Activated naive CD4-positive, alpha-beta T cell treated with anti-CD3 and anti-CD28 coated beads, Interleukin-2, amount 10 ng/mL, durations not matched to agents 7 days and 5 days (primary cell): ENCODE data around the gene TMEM270.
"Not testable (repeated sequence)": the region's sequence is repeated elsewhere in the genome, so short reads cannot be mapped to it uniquely, and the experiment has no call there.

Source experiments
- CTCF ChIA-PET: fragments of 350-600 bp; sonication (Branson Sonifier 250); formaldehyde crosslinking; loops from one replicate; lab custom pipeline; 2021; ENCODE audit warnings: antibody characterized with exemption; lab: Charles Lee
- DNase-seq: peaks from one replicate; pipeline ENCODE4 v3.0.0-alpha.2; 2020
- H3K27ac Mint-ChIP-seq: one replicate; pipeline ENCODE4 v1.8.0; 2021; ENCODE audit warnings: mild to moderate bottlenecking, moderate library complexity, mixed read lengths
- H3K27me3 Mint-ChIP-seq: one replicate; pipeline ENCODE4 v1.8.0; 2021; ENCODE audit warnings: mild to moderate bottlenecking, mixed read lengths
- H3K36me3 Mint-ChIP-seq: one replicate; pipeline ENCODE4 v1.8.0; 2021; ENCODE audit warnings: mixed read lengths
- H3K4me1 Mint-ChIP-seq: one replicate; pipeline ENCODE4 v1.8.0; 2021; ENCODE audit warnings: mixed read lengths
- H3K4me3 Mint-ChIP-seq: one replicate; pipeline ENCODE4 v1.8.0; 2021; ENCODE audit warnings: mild to moderate bottlenecking, moderate library complexity, mixed read lengths
- H3K9me3 Mint-ChIP-seq: one replicate; pipeline ENCODE4 v1.8.0; 2021; ENCODE audit warnings: mixed read lengths

TMEM270 gene

DNA sequence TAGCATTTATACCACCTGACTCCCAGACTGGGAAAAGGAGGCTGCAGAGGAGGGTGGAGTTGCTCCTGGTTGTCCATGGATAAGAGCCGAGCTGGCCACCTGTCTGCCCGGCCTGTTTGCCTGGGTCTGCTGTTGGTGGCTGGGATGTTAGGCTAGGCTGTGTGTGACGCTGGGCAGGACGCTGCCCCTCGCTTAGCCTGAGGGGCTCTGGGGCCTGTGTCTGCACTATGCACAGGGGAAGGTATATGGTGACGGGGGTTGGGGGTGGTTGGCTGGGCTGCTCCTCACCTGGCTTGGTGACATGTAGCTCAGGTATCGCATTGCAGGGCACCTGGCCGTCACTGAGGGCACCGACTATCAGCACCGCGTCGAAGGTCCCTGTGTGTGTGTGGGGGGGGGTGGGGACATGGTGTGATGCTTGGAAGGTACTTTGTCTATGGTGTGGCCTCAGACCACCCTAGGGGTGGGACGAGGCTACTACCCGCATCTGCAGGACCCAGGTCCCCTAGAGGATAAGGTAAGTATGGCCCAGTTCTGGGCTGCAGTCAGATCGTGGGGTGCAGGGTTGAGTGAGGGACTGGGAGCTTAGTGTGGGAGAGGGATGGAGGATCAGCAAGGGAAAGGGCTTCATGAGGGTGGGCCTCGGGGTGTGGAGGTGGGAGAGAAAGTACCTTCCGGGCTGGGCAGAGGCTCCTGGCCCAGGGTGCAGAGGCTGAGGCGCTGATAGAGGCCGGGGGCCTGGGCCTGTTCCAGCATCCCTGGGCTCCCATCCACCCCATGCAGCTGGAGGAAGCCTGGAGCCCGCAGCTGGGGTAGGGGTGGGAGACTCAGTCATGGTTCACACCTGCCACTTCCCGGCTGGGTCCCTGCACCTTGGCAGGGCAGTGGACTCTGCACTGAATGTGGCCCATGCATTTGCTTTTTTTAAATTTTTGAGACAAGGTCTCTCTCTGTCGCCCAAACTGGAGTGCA is 20.9 kb upstream of the TMEM270 start:
- no peak for DNase-seq
- Mint-ChIP-seq H3K27ac (no peak overlapping the region), H3K27me3 (peaks cover 18% of the 10 kb centered on the region), H3K4me3 (no peak overlapping the region), H3K36me3 (no peaks in the 10 kb centered on the region), H3K9me3 (no peaks in the 10 kb centered on the region), H3K4me1 (peaks cover 21% of the 10 kb centered on the region)
- CTCF ChIA-PET: interaction anchor here (0.7 kb wide), 1 partner anchor 120 kb away, joined by 3 read pairs; no protein-coding TSS in a partner anchor

DNA sequence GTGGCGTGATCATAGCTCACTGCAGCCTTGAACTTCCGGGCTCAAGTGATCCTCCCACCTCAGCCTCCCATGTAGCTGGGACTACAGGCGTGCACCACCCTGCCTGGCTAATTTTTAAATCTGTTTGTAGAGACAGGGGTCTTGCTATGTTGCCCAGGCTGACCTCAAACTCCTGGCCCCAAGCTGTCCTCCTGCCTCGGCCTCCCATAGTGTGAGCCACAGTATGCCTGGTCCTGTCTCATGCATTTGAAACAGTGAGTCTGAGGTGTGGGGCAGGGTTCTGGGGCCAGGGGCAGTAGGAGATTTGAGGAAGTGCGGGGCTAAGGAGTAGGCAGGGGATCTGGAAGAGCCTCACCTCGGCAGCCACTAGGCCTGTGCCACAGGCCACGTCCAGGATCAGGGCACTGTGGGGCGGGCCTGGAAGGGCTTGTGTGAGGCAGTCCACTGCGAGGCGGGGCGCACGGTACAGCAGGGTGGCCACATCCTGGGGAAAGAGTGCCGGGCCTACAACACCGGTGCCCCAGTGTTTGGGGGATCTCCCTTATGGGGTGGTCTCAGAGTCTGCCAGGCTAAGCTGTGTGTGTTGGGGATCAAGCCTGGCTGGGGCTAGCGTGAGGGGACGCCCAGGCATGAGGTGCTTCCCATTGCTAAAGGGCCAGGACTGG is 20.1 kb upstream of the TMEM270 start:
- H3K9me3 Mint-ChIP-seq: no peaks in the 10 kb centered on the region
- H3K36me3 Mint-ChIP-seq: no peaks in the 10 kb centered on the region
- CTCF ChIA-PET: no interaction called here
- H3K4me1 Mint-ChIP-seq: peaks cover 21% of the 10 kb centered on the region
- H3K27me3 Mint-ChIP-seq: peaks cover 20% of the 10 kb centered on the region
- peak overlapping the region; percentile 34 for H3K4me3 Mint-ChIP-seq
- no peak for DNase-seq
- no peak overlapping the region for H3K27ac Mint-ChIP-seq

DNA sequence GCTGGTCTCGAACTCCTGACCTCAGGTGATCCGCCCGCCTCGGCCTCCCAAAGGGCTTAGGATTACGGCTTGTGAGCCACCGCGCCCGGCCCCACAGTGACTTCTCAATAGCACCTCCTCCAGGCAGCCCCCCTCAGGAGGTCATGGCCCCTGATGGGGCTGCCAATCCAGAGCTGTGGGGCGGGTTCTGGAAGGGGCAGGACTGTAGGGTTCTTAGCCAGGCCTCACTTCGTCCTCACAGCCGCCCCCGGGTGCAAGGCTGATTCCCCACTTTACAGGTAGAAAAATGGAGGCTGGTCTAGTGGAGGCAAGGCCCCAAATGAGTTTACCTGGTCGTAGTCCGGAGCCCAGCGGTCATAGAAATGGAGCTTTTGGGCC is 19.3 kb upstream of the TMEM270 start:
- peaks cover 20% of the 10 kb centered on the region for H3K27me3 Mint-ChIP-seq
- CTCF ChIA-PET: no interaction called here
- no peaks in the 10 kb centered on the region for H3K36me3 Mint-ChIP-seq
- peak overlapping the region; percentile 79 for H3K4me3 Mint-ChIP-seq
- H3K9me3 Mint-ChIP-seq: no peaks in the 10 kb centered on the region
- H3K27ac Mint-ChIP-seq: no peak overlapping the region
- DNase-seq: no peak
- H3K4me1 Mint-ChIP-seq: peaks cover 21% of the 10 kb centered on the region

DNA sequence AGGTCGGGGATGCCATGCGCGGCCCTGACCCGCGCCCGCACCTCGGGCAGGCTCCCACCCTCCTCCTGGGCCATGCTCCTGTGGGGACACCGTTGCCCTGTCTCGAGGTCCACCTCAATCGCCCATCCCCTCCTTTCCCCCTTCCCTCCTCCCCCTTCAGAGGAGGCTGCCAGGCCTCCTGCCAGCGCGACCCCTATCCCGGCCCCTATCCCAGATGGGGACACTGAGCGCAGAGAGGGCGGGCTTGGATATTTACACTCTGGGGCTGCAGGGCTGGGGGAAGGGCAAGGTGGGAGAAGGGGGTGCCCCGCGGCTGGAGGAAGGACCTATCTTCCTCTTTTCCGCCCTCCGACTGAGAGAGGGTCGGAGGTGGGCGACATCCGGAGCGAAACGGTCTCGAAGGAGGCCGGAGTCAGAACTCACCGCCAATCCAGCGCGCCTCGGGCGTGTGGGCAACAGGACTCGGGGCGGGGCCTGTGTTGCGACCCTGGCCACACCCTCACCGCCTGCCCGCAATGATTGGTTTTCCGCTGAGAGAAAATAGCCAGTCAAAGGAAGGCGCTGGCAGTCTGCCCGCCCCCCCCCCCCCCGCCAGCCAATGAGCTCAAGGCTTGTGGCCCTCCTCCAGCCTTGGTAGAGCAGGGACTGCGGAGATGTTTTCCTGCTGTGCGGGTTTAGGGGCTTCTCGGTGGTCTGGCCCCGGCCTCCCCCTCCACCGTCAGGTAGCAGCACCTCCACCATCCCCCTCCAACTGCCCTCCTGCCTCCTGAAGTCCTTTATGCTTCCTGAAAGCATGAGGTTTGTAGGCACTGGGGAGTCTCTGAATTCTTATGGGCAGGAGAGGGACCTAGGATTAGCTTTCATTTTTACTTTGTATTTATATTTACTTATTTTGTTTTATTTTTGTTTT is 18.6 kb upstream of the TMEM270 start, which contains the start of gene METTL27:
TSS of gene METTL27 (minus strand) at position 450 of the 910 bp plus-strand sequence. CDS start at position 74, 376 bp downstream.
- CTCF ChIA-PET: interaction anchor here (0.8 kb wide), 1 partner anchor 12 kb away, joined by 4 read pairs; no protein-coding TSS in a partner anchor
- Mint-ChIP-seq H3K9me3 (no peaks in the 10 kb centered on the region), H3K36me3 (no peaks in the 10 kb centered on the region), H3K4me3 (peak within 1 kb of the TSS; percentile 79), H3K4me1 (peaks cover 21% of the 10 kb centered on the region), H3K27me3 (peaks cover 20% of the 10 kb centered on the region), H3K27ac (peak within 1 kb of the TSS; percentile 62)
- peak; percentile 96 for DNase-seq

DNA sequence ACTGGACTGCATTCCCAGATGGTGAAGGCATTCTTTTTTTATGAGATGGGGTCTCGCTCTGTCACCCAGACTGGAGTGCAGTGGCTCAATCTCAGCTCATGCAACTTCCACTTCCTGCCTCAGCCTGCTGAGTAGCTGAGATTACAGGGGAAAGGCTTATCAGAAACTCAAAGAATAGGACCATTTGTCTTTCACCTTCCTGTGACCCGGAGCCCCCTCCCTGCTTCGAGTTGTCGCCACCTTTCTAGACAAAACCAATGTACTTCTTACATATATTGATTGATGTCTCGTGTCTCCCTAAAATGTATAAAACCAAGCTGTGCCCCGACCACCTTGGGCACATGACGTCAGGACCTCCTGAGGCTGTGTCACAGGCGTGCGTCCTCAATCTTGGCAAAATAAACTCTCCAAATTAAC is 16.8 kb upstream of the TMEM270 start:
- Mint-ChIP-seq H3K36me3 (no peaks in the 10 kb centered on the region), H3K27me3 (peaks cover 26% of the 10 kb centered on the region), H3K27ac (no peak overlapping the region), H3K4me1 (peaks cover 16% of the 10 kb centered on the region), H3K4me3 (peak overlapping the region; percentile 2), H3K9me3 (no peaks in the 10 kb centered on the region)
- DNase-seq: no peak
- CTCF ChIA-PET: interaction anchor here (1.4 kb wide), 1 partner anchor 11 kb away, joined by 6 read pairs; no protein-coding TSS in a partner anchor

DNA sequence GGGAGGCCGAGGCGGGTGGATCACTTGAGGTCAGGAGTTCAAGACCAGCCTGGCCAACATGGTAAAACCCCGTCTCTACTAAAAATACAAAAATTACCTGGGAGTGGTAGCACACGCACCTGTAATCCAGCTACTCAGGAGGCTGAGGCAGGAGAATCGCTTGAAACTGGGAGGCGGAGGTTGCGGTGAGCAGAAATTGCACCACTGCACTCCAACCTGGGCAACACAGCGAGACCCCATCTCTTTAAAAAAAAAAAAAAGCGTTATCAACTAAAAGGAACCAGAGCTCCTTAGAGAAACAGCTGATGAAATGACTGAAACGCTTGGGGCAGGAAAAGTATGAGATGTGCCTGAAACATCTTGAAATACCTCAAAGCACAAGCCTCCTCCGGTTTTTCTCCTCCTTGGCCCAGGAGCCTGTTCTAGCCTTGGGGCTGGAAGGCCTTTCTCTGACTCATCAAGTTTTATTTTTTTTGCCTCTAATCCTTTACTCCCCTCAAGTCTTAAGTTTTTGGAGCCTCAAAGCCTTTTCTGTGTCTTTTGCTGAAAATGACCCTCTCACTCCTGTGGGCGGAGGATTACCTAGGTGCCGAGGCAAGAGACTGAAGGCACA is 16.0 kb upstream of the TMEM270 start:
- Mint-ChIP-seq H3K9me3 (no peaks in the 10 kb centered on the region), H3K27ac (no peak overlapping the region), H3K4me3 (no peak overlapping the region), H3K4me1 (peaks cover 16% of the 10 kb centered on the region), H3K36me3 (no peaks in the 10 kb centered on the region), H3K27me3 (peaks cover 34% of the 10 kb centered on the region)
- DNase-seq: no peak
- CTCF ChIA-PET: interaction anchor here (1.4 kb wide), 1 partner anchor 10 kb away, joined by 6 read pairs; no protein-coding TSS in a partner anchor

DNA sequence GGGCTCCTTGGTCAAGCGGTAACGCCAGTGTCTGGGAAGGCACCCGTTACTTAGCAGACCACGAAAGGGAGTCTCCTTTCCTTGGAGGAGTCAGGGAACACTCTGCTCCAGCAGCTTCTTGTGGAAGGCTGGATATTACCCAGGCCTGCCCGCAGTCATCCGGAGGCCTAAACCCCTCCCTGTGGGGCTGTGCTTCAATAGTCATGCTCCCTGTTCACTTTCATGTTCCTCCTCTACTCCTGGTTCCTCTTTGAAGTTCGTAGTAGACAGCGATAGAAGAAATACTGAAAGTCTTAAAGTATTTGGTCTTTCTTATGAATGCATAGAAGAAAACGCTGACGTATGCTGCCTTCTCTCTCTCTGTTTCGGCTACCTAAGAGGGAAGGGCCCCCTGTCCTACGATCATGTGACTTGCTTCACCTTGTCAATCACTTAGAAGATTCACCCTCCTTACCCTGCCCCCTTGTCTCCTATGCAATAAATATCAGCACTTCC is 15.2 kb upstream of the TMEM270 start:
- H3K27ac Mint-ChIP-seq, H3K36me3 Mint-ChIP-seq, DNase-seq, H3K9me3 Mint-ChIP-seq, H3K4me3 Mint-ChIP-seq, CTCF ChIA-PET: not testable (repeated sequence)
- Mint-ChIP-seq H3K4me1 (peaks cover 19% of the 10 kb centered on the region), H3K27me3 (peaks cover 42% of the 10 kb centered on the region)

DNA sequence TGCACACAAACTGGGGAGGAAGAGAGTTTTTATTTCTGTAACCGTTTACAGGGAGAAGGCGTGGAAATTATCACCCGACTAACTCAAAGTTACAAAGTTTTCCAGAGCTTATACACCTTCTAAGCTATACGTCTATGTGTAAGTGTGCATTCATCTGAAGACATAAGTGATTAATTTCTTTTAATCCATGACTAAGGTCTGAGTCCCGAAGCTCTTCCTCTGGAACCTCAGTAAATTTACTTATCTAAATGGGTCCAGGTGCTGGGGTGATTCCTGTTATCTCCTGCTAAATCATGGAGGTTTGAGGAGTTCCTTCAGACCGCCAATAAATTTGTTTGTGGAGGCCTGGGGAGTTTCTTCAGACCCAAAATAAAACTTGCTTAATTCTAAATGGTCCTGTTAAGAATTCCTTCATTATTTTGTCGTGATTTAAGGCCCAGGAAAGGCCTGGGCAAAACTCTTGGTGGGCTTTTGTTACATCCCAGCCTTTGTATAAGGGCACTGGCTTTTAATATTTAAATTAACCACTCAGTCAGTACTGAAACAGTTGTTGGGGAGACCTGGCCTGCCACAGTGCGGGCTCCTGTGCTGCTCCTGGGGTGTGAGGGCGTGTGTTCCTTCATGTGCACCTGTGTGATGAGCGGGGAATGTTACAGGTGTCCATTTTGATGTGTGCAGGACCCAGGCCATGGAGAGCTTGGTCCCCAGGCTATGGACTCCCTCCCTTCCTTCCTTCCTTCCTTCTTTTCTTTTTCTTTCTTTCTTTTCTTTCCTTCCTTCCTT is 12.8 kb upstream of the TMEM270 start:
- Mint-ChIP-seq H3K27ac (no peak overlapping the region), H3K4me3 (no peak overlapping the region), H3K36me3 (no peaks in the 10 kb centered on the region), H3K9me3 (no peaks in the 10 kb centered on the region), H3K4me1 (peaks cover 24% of the 10 kb centered on the region), H3K27me3 (peaks cover 56% of the 10 kb centered on the region)
- no peak for DNase-seq
- CTCF ChIA-PET: interaction anchor here (1.0 to 1.5 kb wide), 3 partner anchors 8 to 36 kb away, joined by 3 to 4 read pairs (median 4); no protein-coding TSS in a partner anchor

DNA sequence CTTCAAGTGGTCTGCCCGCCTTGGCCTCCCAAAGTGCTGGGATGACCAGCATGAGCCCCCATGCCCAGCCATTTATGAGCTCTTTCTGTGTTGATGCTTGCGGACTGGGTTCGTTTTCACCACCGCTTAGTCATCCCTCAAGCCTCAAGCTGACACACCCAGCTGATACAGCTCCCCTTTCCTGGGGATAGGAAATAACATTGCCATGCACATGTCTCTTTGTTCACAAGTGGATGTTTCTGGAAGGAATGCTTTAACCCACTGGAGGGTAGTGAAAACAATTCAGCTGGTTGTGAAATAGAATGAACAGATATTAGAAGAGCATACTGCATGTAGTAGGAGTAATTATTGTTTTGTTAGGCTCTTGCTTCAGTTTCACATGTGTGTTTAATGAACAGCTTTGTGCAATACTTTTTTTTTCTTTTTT is 10.2 kb upstream of the TMEM270 start:
- DNase-seq: no peak
- CTCF ChIA-PET: interaction anchor here (0.6 to 1.2 kb wide), 3 partner anchors 111 to 244 kb away, joined by 3 to 5 read pairs (median 3); no protein-coding TSS in a partner anchor
- Mint-ChIP-seq H3K27me3 (peaks cover 65% of the 10 kb centered on the region), H3K36me3 (no peaks in the 10 kb centered on the region), H3K9me3 (no peaks in the 10 kb centered on the region), H3K4me1 (peaks cover 22% of the 10 kb centered on the region), H3K4me3 (no peak overlapping the region), H3K27ac (no peak overlapping the region)

DNA sequence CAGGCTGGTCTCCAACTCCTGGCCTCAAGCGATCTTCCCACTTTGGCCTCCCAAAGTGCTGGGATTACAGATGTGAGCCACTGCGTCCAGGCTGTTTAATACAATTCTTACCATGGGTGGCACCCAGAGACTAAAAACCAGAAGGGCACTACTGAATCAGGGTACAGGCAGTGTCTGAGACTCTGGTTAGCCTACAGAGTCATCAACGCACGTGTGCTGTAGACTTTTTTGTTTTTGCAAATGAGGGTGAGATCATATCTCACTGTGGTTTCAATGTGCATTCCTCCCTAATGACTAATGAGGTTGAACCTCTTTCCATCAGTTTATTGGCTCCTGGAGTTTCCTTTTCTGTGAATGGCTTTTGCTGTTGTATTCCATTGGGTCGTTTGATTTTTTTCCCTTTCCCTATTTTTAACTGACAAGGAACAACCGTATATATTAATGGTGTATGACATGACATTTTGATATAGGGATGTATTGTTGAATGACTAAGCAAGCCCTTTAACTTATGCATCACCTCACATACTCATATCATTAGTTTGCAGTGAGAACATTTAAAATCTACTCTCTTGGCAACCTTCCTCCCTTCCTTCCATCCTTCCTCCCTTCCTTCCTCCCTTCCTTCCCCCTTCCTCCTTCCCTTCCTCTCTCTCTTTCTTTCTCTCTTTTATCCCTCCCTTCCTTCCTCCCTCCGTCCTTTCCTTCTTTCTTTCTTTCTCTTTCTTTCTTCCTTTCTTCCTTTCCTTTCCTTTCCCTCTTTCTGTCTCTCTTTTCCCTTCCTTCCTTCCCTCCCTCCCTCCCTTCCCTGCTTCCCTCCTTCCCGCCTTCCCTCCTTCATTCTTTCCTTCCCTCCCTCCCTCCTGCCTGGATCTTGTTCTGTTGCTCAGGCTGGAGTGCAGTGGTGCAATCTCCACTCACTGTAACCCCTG is 9.3 kb upstream of the TMEM270 start:
- Mint-ChIP-seq H3K9me3 (no peaks in the 10 kb centered on the region), H3K4me3 (no peak overlapping the region), H3K27ac (no peak overlapping the region), H3K27me3 (peaks cover 72% of the 10 kb centered on the region), H3K4me1 (peaks cover 23% of the 10 kb centered on the region), H3K36me3 (no peaks in the 10 kb centered on the region)
- DNase-seq: no peak
- CTCF ChIA-PET: interaction anchor here (1.2 kb wide), 1 partner anchor 175 kb away, joined by 5 read pairs; no protein-coding TSS in a partner anchor

DNA sequence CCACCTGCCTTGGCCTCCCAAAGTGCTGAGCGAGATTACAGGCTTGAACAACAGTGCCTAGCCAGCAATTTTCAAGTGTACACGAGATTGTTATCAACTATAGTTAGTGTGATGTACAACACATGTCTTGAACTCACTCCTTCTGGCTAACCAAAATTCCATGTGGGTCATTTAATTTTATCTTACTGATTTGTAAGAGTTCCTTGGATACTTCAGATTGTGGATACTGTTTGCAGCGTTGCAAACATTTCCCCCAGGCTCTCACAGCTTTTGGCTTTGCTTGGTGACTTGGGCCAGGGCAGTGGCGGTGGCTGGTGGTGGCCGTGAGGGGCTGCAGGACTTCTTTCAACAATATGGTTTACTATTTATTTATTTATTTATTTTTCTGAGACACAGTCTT is 8.5 kb upstream of the TMEM270 start:
- H3K36me3 Mint-ChIP-seq: no peaks in the 10 kb centered on the region
- H3K27me3 Mint-ChIP-seq: peaks cover 80% of the 10 kb centered on the region
- H3K4me3 Mint-ChIP-seq: no peak overlapping the region
- DNase-seq: no peak
- CTCF ChIA-PET: no interaction called here
- H3K27ac Mint-ChIP-seq: no peak overlapping the region
- H3K9me3 Mint-ChIP-seq: no peaks in the 10 kb centered on the region
- peaks cover 23% of the 10 kb centered on the region for H3K4me1 Mint-ChIP-seq
